IMR-90 (cell line): Measurements from ENCODE around the gene CCT7. TPM values are rescaled to one million over a fixed set of nuclear protein-coding genes. Genes with fewer than 3 reads are reported as not detected.

Experiments
- ATAC-seq: fragments of 200-7000 bp; cut with Tn5 transposase; 2 replicates; pipeline ENCODE4 v1.9.1; 2020; ENCODE audit warnings: low read depth, mild to moderate bottlenecking, moderate library complexity
- BruUV-seq: library from RNA; stranded (reverse); fragments of 400-500 nt; replicated peaks from 2 replicates; lab custom pipeline; 2021; lab: Mats Ljungman, UMichigan
- CTCF ChIA-PET: fragments of 300-600 bp; formaldehyde crosslinking; extraction: SDS; loops from one replicate; lab custom pipeline; 2021; ENCODE audit warnings: antibody characterized with exemption; lab: Yijun Ruan, JAX
- POLR2A ChIA-PET: fragments of 300-600 bp; sonication (Branson Sonifier 250); formaldehyde crosslinking; loops from one replicate; lab custom pipeline; 2022; ENCODE audit warnings: antibody characterized with exemption; ENCODE audit not compliant: unreplicated experiment; lab: Charles Lee
- DNase-seq: peaks from one replicate; pipeline ENCODE4 v3.0.0; 2013
- H2AFZ ChIP-seq: replicated peaks from 2 replicates; pipeline ENCODE3; 2013; ENCODE audit warnings: low read length, mild to moderate bottlenecking; ENCODE audit not compliant: poor library complexity
- H2AK5ac ChIP-seq: 2 replicates; pipeline ENCODE4 v1.6.1; 2013; ENCODE audit warnings: low read depth, low read length, inconsistent platforms
- H2AK9ac ChIP-seq: replicated peaks from 2 replicates; pipeline ENCODE3; 2013; ENCODE audit warnings: mild to moderate bottlenecking, low read depth, low read length, moderate library complexity; ENCODE audit not compliant: poor library complexity
- H2BK120ac ChIP-seq: 2 replicates; pipeline ENCODE4 v1.6.1; 2013; ENCODE audit warnings: low read depth, low read length, inconsistent platforms
- H2BK15ac ChIP-seq: 3 replicates; pipeline ENCODE4 v1.6.1; 2013; ENCODE audit warnings: low read depth, low read length, inconsistent platforms
- H2BK20ac ChIP-seq: 2 replicates; pipeline ENCODE4 v1.6.1; 2013; ENCODE audit warnings: low read depth, mild to moderate bottlenecking, inconsistent platforms, low read length, moderate library complexity
- H2BK5ac ChIP-seq: 2 replicates; pipeline ENCODE4 v1.6.1; 2013; ENCODE audit warnings: mild to moderate bottlenecking, low read depth, low read length, inconsistent platforms; ENCODE audit not compliant: poor library complexity, severe bottlenecking
- H3K14ac ChIP-seq: replicated peaks from 2 replicates; pipeline ENCODE4 v1.6.1; 2013; ENCODE audit warnings: low read depth, low read length, inconsistent platforms
- H3K18ac ChIP-seq: 2 replicates; pipeline ENCODE4 v1.6.1; 2013; ENCODE audit warnings: low read depth, low read length, control low read depth
- H3K23ac ChIP-seq: 2 replicates; pipeline ENCODE4 v1.6.1; 2013; ENCODE audit warnings: low read depth, low read length, inconsistent platforms
- H3K27ac ChIP-seq: 2 replicates; pipeline ENCODE4 v1.5.1; 2013; ENCODE audit warnings: mild to moderate bottlenecking, control low read depth, low read length; ENCODE audit not compliant: insufficient read depth
- H3K27me3 ChIP-seq: 2 replicates; pipeline ENCODE4 v1.6.1; 2013; ENCODE audit warnings: low read length; ENCODE audit not compliant: control insufficient read depth, insufficient read depth
- H3K36me3 ChIP-seq: 2 replicates; pipeline ENCODE4 v1.6.1; 2013; ENCODE audit warnings: low read length, mixed read lengths; ENCODE audit not compliant: control insufficient read depth, insufficient read depth
- H3K4ac ChIP-seq: 2 replicates; pipeline ENCODE4 v1.6.1; 2013; ENCODE audit warnings: low read depth, low read length, inconsistent platforms
- H3K4me1 ChIP-seq: 2 replicates; pipeline ENCODE4 v1.6.1; 2013; ENCODE audit warnings: low read length, mixed read lengths; ENCODE audit not compliant: control insufficient read depth, insufficient read depth
- H3K4me2 ChIP-seq: 2 replicates; pipeline ENCODE4 v1.6.1; 2013; ENCODE audit warnings: low read depth, mild to moderate bottlenecking, control low read depth, low read length, moderate library complexity
- H3K4me3 ChIP-seq: 2 replicates; pipeline ENCODE4 v1.5.1; 2013; ENCODE audit warnings: low read depth, mild to moderate bottlenecking, control low read depth, low read length, moderate library complexity; ENCODE audit not compliant: insufficient read depth
- H3K56ac ChIP-seq: 2 replicates; pipeline ENCODE4 v1.6.1; 2013; ENCODE audit warnings: low read length, inconsistent platforms; ENCODE audit not compliant: insufficient read depth; ENCODE audit errors: extremely low read depth
- H3K79me1 ChIP-seq, 2 experiments: 2 replicates each; pipeline ENCODE4 v1.6.1; 2013; ENCODE audit warnings: low read length in 2 of 2, inconsistent platforms in 1 of 2, low read depth in 1 of 2
- H3K9ac ChIP-seq: 2 replicates; pipeline ENCODE4 v1.6.1; 2013; ENCODE audit warnings: low read depth, low read length, control low read depth
- H3K9me1 ChIP-seq: 2 replicates; pipeline ENCODE4 v1.6.1; 2013; ENCODE audit warnings: low read length, inconsistent platforms; ENCODE audit not compliant: insufficient read depth
- H3K9me3 ChIP-seq: 2 replicates; pipeline ENCODE4 v1.6.1; 2013; ENCODE audit warnings: low read length; ENCODE audit not compliant: control insufficient read depth, insufficient read depth
- H4K20me1 ChIP-seq: 2 replicates; pipeline ENCODE4 v1.6.1; 2013; ENCODE audit warnings: low read length, inconsistent platforms; ENCODE audit not compliant: insufficient read depth
- H4K5ac ChIP-seq: 2 replicates; pipeline ENCODE4 v1.6.1; 2013; ENCODE audit warnings: mild to moderate bottlenecking, low read depth, low read length, control low read depth
- H4K8ac ChIP-seq, 2 experiments: 2 replicates each; pipeline ENCODE4 v1.6.1; 2013; ENCODE audit warnings: low read depth in 2 of 2, low read length in 2 of 2, control low read depth in 1 of 2, inconsistent platforms in 1 of 2
- H4K91ac ChIP-seq: 2 replicates; pipeline ENCODE4 v1.6.1; 2013; ENCODE audit warnings: low read depth, low read length, inconsistent platforms; ENCODE audit not compliant: insufficient read depth
- BHLHE40 ChIP-seq: fragments of 150-350 bp; IDR thresholded peaks from 2 replicates; pipeline ENCODE4 v1.6.1; 2016; ENCODE audit warnings: mild to moderate bottlenecking, low read depth, low read length
- CTCF ChIP-seq: conservative IDR thresholded peaks from 2 replicates; pipeline ENCODE4 v1.5.1; 2012; ENCODE audit warnings: mild to moderate bottlenecking, low read depth, low read length, improper control_type of control experiment
- ELK1 ChIP-seq: fragments of 150-350 bp; IDR thresholded peaks from 2 replicates; pipeline ENCODE4 v1.6.1; 2016; ENCODE audit warnings: low read depth, mild to moderate bottlenecking, low read length, moderate library complexity, borderline replicate concordance
- MAFK ChIP-seq: IDR thresholded peaks from 2 replicates; pipeline ENCODE4 v1.6.1; 2012; ENCODE audit warnings: low read depth, low read length, improper control_type of control experiment
- MAZ ChIP-seq: IDR thresholded peaks from 2 replicates; pipeline ENCODE4 v1.6.1; 2012; ENCODE audit warnings: low read depth, mild to moderate bottlenecking, low read length, improper control_type of control experiment, moderate library complexity, borderline replicate concordance
- NFE2L2 ChIP-seq: fragments of 150-350 bp; IDR thresholded peaks from 2 replicates; pipeline ENCODE4 v1.6.1; 2016; ENCODE audit warnings: low read depth, mild to moderate bottlenecking, low read length
- RAD21 ChIP-seq: IDR thresholded peaks from 2 replicates; pipeline ENCODE4 v1.6.1; 2012; ENCODE audit warnings: low read length, improper control_type of control experiment
- RFX5 ChIP-seq: IDR thresholded peaks from 2 replicates; pipeline ENCODE4 v1.8.0; 2012; ENCODE audit warnings: low read depth, mild to moderate bottlenecking, low read length, moderate library complexity
- USF2 ChIP-seq: fragments of 150-350 bp; IDR thresholded peaks from 2 replicates; pipeline ENCODE4 v1.6.1; 2017; ENCODE audit warnings: mild to moderate bottlenecking, antibody characterized with exemption, low read length, low read depth
- WGBS, 2 experiments: methylation state at CpG; one replicate each; pipeline versions ENCODE4 v1.1.5 to v1.1.7; 2013; ENCODE audit warnings: missing lambda C conversion rate in 2 of 2; ENCODE audit not compliant: insufficient read length in 1 of 2; ENCODE audit errors: extremely low coverage in 2 of 2; 5-methylcytosine and 5-hydroxymethylcytosine counted together
- dilution Hi-C: fragments of 300-500 bp; cut with HindIII; formaldehyde crosslinking; loops from one replicate; pipeline ENCODE4 v1.14.3; 2018; ENCODE audit warnings: low sequenced_read_pairs; ENCODE audit not compliant: unreplicated experiment
- in situ Hi-C: fragments of 300-500 bp; cut with MboI; formaldehyde crosslinking; loops from 3 replicates; pipeline ENCODE4 v1.14.3; 2019; ENCODE audit warnings: low sequenced_read_pairs, inconsistent platforms, mixed read lengths
- intact Hi-C: fragments of 100-400 bp; cut with micrococcal nuclease; formaldehyde crosslinking; loops from 2 replicates; pipeline ENCODE4 v1.10.0; 2022
- polyA plus RNA-seq, 3 experiments: library from polyadenylated mRNA; depleted of rRNA; stranded (reverse); fragments of >200 nt; gene quantifications; 2 replicates each; pipeline ENCODE4 v1.2.3, GENCODE V29; 2012; ENCODE audit warnings: low replicate concordance in 1 of 3
- total RNA-seq: library from RNA; depleted of rRNA; stranded (reverse); fragments of >200 nt; gene quantifications from 2 replicates; pipeline ENCODE4 v1.2.3, GENCODE V29; 2012

The CCT7 gene
- total and polyA plus RNA-seq, 2 of the 4 experiments (the other 2 are of a cell fraction) = 321 to 575 TPM

GRCh38 chr2:73259276-73259675 is 25.2 kb downstream of the CCT7 start:
- Histone ChIP-seq H2AK5ac (no peak overlapping the region), H2BK5ac (no peak overlapping the region), H3K9ac (no peak overlapping the region), H3K4ac (no peak overlapping the region), H3K27ac (no peak overlapping the region), H3K18ac (no peak overlapping the region), H2BK20ac (no peak overlapping the region), H4K91ac (no peak overlapping the region), H3K27me3 (no peaks in the 10 kb centered on the region), H2AFZ (no peak overlapping the region), H4K20me1 (peaks cover 8% of the 10 kb centered on the region), H3K23ac (no peak overlapping the region), H2AK9ac (no peak overlapping the region), H3K79me1 (no peaks in the 10 kb centered on the region), H3K14ac (no peak overlapping the region), H3K9me3 (no peaks in the 10 kb centered on the region), H3K4me3 (no peak overlapping the region), H3K36me3 (peaks cover 12% of the 10 kb centered on the region), H3K56ac (no peak overlapping the region), H3K4me1 (no peaks in the 10 kb centered on the region), H3K4me2 (no peak overlapping the region), H2BK15ac (no peak overlapping the region), H4K5ac (no peak overlapping the region), H3K9me1 (peaks cover 7% of the 10 kb centered on the region; the same call in 1 of the 2 replicates), H4K8ac (no peak overlapping the region), H2BK120ac (no peak overlapping the region)
- TF ChIP-seq USF2 (no peak), NFE2L2 (no peak), BHLHE40 (no peak), MAFK (no peak), ELK1 (no peak), RAD21 (no peak), MAZ (no peak), RFX5 (no peak), CTCF (no peak)
- CTCF ChIA-PET = no interaction called here
- no peak for ATAC-seq
- WGBS, 2 experiments = 29% methylated on average over 1 of the region's 8 CpGs; no CpG with 5 or more reads in 1 of the 2 experiments
- in situ Hi-C loops (no loop called here), intact Hi-C loops (no loop called here), dilution Hi-C loops (no loop called here)
- BruUV-seq = no TSS peak
- DNase-seq = no peak
- POLR2A ChIA-PET = no interaction called here
